Measurements from ENCODE around the gene KERA.

The KERA gene

DNA sequence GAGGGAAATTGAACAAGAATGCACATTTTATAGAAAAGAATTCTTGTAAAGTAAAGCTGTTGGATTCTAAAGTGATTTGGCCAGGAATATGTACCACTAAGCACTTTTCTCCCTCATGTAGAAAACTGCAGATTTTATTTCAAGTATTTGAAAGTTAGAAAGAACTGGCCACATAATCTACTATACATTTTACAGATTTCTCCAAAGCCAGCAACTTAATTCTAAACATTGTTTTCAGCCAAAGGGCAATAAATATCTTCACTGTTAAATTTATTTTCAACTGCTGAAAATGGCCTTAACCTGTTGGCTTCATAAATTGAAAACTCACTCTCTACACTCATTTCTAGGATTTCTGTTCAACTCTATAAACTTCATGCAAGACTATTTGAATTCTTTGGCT lies 15.6 kb upstream of the KERA start:
- no peak for DNase-seq (ENCODE audit: extremely low read depth, low read depth)
- TF ChIP-seq, protein P1, sequence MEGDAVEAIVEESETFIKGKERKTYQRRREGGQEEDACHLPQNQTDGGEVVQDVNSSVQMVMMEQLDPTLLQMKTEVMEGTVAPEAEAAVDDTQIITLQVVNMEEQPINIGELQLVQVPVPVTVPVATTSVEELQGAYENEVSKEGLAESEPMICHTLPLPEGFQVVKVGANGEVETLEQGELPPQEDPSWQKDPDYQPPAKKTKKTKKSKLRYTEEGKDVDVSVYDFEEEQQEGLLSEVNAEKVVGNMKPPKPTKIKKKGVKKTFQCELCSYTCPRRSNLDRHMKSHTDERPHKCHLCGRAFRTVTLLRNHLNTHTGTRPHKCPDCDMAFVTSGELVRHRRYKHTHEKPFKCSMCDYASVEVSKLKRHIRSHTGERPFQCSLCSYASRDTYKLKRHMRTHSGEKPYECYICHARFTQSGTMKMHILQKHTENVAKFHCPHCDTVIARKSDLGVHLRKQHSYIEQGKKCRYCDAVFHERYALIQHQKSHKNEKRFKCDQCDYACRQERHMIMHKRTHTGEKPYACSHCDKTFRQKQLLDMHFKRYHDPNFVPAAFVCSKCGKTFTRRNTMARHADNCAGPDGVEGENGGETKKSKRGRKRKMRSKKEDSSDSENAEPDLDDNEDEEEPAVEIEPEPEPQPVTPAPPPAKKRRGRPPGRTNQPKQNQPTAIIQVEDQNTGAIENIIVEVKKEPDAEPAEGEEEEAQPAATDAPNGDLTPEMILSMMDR (IDR thresholded peaks at IDR 0.05; ENCODE audit: low read depth, low read length), result no peak

DNA sequence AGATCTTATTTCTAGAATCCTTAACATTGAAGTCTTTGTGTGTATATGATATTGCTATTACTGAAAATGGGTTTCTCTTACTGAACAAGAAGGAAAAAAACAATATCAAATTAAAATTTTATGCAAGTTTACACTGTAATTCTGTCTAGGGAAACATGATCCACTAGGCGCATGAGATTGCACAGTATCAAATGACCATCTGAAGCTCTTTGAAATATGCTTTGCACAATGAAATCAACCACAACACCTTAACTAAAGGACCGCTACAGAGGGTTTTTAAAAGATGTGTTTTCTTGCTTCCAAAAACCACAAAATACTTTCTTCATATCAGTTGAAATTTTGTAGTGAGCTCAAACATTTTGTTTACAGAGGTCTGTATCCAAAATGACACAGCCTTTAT lies 15.1 kb upstream of the KERA start:
- no peak for DNase-seq (ENCODE audit: extremely low read depth, low read depth)
- TF ChIP-seq, protein P1 (IDR thresholded peaks at IDR 0.05; ENCODE audit: low read depth, low read length), result no peak

DNA sequence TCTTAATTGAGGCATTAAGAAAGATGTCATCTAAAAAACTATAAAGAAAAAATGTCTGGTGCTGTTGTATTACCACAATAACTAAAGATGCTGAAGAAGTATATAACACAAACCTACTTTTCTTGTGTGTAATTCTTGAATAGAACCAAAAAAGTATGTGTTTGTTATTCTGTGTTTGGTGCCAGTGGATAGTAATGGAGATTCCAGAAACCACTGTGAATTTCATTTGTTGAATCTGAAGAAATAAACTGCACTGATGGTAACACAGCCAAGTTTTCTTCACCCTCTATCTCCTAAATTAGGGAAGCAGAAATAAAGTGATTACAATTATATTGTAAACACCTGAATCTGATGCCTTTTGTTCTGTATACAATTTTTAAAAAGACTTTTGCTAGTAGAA lies 13.1 kb upstream of the KERA start:
- TF ChIP-seq, protein P1 (IDR thresholded peaks at IDR 0.05; ENCODE audit: low read depth, low read length), result no peak
- DNase-seq (ENCODE audit: extremely low read depth, low read depth), result no peak

DNA sequence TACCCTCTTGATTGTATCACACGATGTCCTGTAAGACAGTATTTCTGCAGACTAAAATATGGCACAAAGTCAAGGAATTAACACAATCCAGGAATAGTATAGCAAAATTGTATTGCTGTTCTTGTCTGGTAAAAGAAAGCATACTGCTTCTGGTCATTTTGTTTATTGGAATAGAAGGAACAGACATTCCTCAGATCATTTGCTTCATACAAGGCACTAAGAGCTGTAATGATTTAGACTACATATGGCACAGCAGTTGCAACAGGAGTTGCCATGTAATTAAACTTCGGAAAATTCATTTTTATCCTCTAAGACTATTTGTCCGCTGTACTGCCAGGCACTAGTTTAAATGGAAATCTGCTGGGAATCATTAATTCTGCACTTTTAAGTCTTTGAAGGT lies 7.6 kb upstream of the KERA start:
- no peak for DNase-seq (ENCODE audit: extremely low read depth, low read depth)
- TF ChIP-seq, protein P1 (IDR thresholded peaks at IDR 0.05; ENCODE audit: low read depth, low read length), result no peak

DNA sequence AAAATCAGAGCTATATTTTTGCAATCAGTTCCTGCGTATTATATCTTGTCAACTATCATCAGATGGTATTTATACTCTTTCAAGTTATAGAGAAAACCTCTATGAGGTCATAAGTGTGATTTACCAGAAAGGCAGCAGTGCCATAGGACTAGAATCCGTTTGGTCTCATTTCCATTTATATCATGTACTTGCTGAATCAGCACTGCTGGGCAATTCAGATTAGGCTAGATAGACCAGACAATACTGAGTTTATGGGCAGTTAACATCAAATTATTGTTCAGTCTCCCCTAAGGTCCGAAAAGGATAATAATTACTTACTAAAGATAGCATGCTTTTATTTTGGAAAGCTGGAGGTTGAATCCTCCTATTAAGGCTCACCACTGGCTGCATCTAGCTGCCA lies 6.8 kb upstream of the KERA start:
- TF ChIP-seq, protein P1 (IDR thresholded peaks at IDR 0.05; ENCODE audit: low read depth, low read length), result no peak
- DNase-seq (ENCODE audit: extremely low read depth, low read depth), result no peak

DNA sequence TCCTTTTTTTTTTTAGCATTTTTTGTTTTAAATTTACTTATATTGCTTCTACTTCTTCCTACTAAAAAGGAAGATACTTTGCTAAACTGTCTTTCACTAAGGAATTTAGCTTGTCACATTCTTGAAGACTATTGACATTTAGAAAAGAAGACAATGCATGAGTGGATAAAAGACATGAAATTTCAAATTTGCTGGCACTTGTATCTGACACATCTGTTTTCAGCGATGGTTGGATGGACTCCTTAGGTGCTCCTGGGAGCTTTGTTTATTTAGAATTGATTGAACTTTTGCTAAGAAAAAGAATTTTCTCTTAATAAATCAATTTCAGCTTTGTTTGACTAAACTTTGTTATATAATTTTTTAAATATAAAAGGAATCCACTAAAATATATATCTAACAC lies 3.3 kb upstream of the KERA start:
- TF ChIP-seq, protein P1 (IDR thresholded peaks at IDR 0.05; ENCODE audit: low read depth, low read length), result no peak
- DNase-seq (ENCODE audit: extremely low read depth, low read depth), result no peak

DNA sequence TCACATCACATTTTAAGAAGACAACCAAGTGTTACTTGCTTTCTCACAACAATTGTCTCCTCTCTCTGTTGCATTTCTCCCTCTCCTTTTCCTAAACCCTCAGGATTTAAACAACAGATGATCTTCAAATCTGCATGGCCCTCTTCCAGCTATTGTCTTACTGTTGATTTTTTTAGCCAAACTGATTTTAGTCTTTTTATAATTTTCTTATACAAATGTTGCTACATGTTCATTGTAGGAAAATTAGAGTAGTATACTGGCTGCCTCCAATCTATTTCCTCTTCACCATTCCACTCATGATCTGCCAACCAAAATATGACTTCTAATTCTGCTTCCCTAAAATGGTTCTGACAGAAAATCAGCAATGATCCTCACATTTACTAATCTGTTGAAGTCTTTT lies 1.4 kb upstream of the KERA start:
- TF ChIP-seq, protein P1 (IDR thresholded peaks at IDR 0.05; ENCODE audit: low read depth, low read length), result no peak
- DNase-seq (ENCODE audit: extremely low read depth, low read depth), result no peak

All from AG09319 (cell line).